Endothelial cell of umbilical vein (primary cell): ENCODE measurements around the gene ZNF385D. TPM values are rescaled to one million over a fixed set of nuclear protein-coding genes. Genes with fewer than 3 reads are reported as not detected.

Source experiments
- BruUV-seq: library from RNA; stranded (reverse); fragments of 400-500 nt; replicated peaks from 2 replicates; lab custom pipeline; 2021; lab: Mats Ljungman, UMichigan
- CTCF ChIA-PET: fragments of 300-600, 350-600 bp; sonication (Branson Sonifier 250); formaldehyde crosslinking; loops from one replicate; lab custom pipeline; 2021; ENCODE audit warnings: antibody characterized with exemption, inconsistent platforms; lab: Charles Lee
- POLR2A ChIA-PET: fragments of 300-600, 350-600 bp; sonication (Branson Sonifier 250); formaldehyde crosslinking; loops from one replicate; lab custom pipeline; 2021; ENCODE audit warnings: antibody characterized with exemption, inconsistent platforms; lab: Charles Lee
- DNase-seq: peaks from one replicate; pipeline ENCODE4 v3.0.0-alpha.2; 2011; ENCODE audit warnings: low read depth, low spot score
- FAIRE-seq: peaks from 2 replicates; lab custom pipeline; 2011; peaks lifted over from hg19 to GRCh38; lab: Jason Lieb, UNC
- H2AFZ ChIP-seq: 2 replicates; pipeline ENCODE4 v1.6.0; 2012; ENCODE audit warnings: low read depth, low read length, control low read depth, inconsistent platforms
- H3K27ac ChIP-seq: 2 replicates; pipeline ENCODE4 v1.5.1; 2011; ENCODE audit warnings: low read depth, mild to moderate bottlenecking, control low read depth, low read length, moderate library complexity; ENCODE audit not compliant: insufficient read depth
- H3K27me3 ChIP-seq, 2 experiments: 2 replicates each; pipeline versions ENCODE4 v1.6.0 to v1.6.1; 2011; ENCODE audit warnings: low read length in 2 of 2, mixed read lengths in 1 of 2; ENCODE audit not compliant: control insufficient read depth in 2 of 2, insufficient read depth in 2 of 2
- H3K36me3 ChIP-seq, 2 experiments: 2 replicates in 1 of 2; 3 replicates in 1 of 2; pipeline ENCODE4 v1.5.1; 2011; ENCODE audit warnings: low read length in 2 of 2, mild to moderate bottlenecking in 1 of 2, moderate library complexity in 1 of 2; ENCODE audit not compliant: control insufficient read depth in 2 of 2, insufficient read depth in 2 of 2; ENCODE audit errors: extremely low read depth in 1 of 2
- H3K4me1 ChIP-seq: 3 replicates; pipeline ENCODE4 v1.5.1; 2011; ENCODE audit warnings: mild to moderate bottlenecking, low read length; ENCODE audit not compliant: control insufficient read depth, insufficient read depth; ENCODE audit errors: extremely low read depth
- H3K4me2 ChIP-seq: 2 replicates; pipeline ENCODE4 v1.6.1; 2011; ENCODE audit warnings: low read length, control low read depth, mixed read lengths; ENCODE audit not compliant: insufficient read depth
- H3K4me3 ChIP-seq, 3 experiments: fragments of 200-600 bp in 1 of 3; sonication (generic), shearing (Covaris generic) in 1 of 3; replicated peaks in 1 of 3; 2 replicates each; pipeline ENCODE4 v1.5.1; 2011 to 2016; ENCODE audit warnings: control low read depth in 3 of 3, low read length in 3 of 3, mild to moderate bottlenecking in 2 of 3, inconsistent platforms in 1 of 3, low read depth in 1 of 3, moderate library complexity in 1 of 3; ENCODE audit not compliant: insufficient read depth in 1 of 3
- H3K79me2 ChIP-seq: 2 replicates; pipeline ENCODE4 v1.6.0; 2012; ENCODE audit warnings: low read length, inconsistent platforms; ENCODE audit not compliant: control insufficient read depth, insufficient read depth
- H3K9ac ChIP-seq: replicated peaks from 2 replicates; pipeline ENCODE3; 2011; ENCODE audit warnings: low read length, control low read depth; ENCODE audit not compliant: insufficient read depth; ENCODE audit errors: extremely low read depth
- H3K9me1 ChIP-seq: replicated peaks from 3 replicates; pipeline ENCODE4 v1.6.0; 2011; ENCODE audit warnings: mild to moderate bottlenecking, low read length; ENCODE audit not compliant: control insufficient read depth, insufficient read depth; ENCODE audit errors: extremely low read depth
- H3K9me3 ChIP-seq: replicated peaks from 2 replicates; pipeline ENCODE4 v1.5.1; 2012; ENCODE audit warnings: low read length, inconsistent platforms; ENCODE audit not compliant: control insufficient read depth, insufficient read depth
- H4K20me1 ChIP-seq: replicated peaks from 2 replicates; pipeline ENCODE3; 2011; ENCODE audit warnings: mild to moderate bottlenecking, low read length; ENCODE audit not compliant: control insufficient read depth, insufficient read depth; ENCODE audit errors: extremely low read depth
- CTCF ChIP-seq, 2 donors: IDR thresholded peaks; 1 replicate in 1 of 2; 2 replicates in 1 of 2; pipeline ENCODE4 v1.5.1; 2011; ENCODE audit warnings: low read length in 2 of 2, mild to moderate bottlenecking in 2 of 2, moderate library complexity in 2 of 2, control low read depth in 1 of 2, inconsistent platforms in 1 of 2, low read depth in 1 of 2; ENCODE audit not compliant: insufficient read depth in 1 of 2; ENCODE audit errors: extremely low read depth in 1 of 2
- EZH2 ChIP-seq: IDR thresholded peaks from 2 replicates; pipeline ENCODE4 v1.6.1; 2012; ENCODE audit warnings: borderline replicate concordance, low read depth, mild to moderate bottlenecking, moderate library complexity, low read length, inconsistent platforms; ENCODE audit not compliant: severe bottlenecking
- FOS ChIP-seq: IDR thresholded peaks from 2 replicates; pipeline ENCODE4 v1.6.1; 2011; ENCODE audit warnings: mild to moderate bottlenecking, low read length, moderate library complexity, borderline replicate concordance; ENCODE audit not compliant: insufficient read depth
- GATA2 ChIP-seq: IDR thresholded peaks from 2 replicates; pipeline ENCODE4 v1.7.0; 2011; ENCODE audit warnings: low read depth, mild to moderate bottlenecking, moderate library complexity, mixed read lengths, low read length; ENCODE audit not compliant: insufficient read length, insufficient read depth
- JUN ChIP-seq: IDR thresholded peaks from 2 replicates; pipeline ENCODE4 v1.6.1; 2011; ENCODE audit warnings: borderline replicate concordance, low read depth; ENCODE audit not compliant: insufficient read length, insufficient read depth
- MAX ChIP-seq: IDR thresholded peaks from 2 replicates; pipeline ENCODE4 v1.6.1; 2011; ENCODE audit not compliant: insufficient read depth, insufficient read length
- MYC ChIP-seq: IDR thresholded peaks from one replicate; pipeline ENCODE4 v1.6.1; 2011; ENCODE audit warnings: mild to moderate bottlenecking, low read depth, low read length
- POLR2A ChIP-seq: IDR thresholded peaks from 2 replicates; pipeline ENCODE4 v1.6.1; 2012; ENCODE audit warnings: low read depth, mild to moderate bottlenecking, control low read depth, low read length
- POLR2AphosphoS5 ChIP-seq: IDR thresholded peaks from 2 replicates; pipeline ENCODE4 v1.6.1; 2012; ENCODE audit warnings: low read depth, mild to moderate bottlenecking, control low read depth, low read length, moderate library complexity; ENCODE audit not compliant: insufficient read depth
- dilution Hi-C: fragments of 300-500 bp; cut with MboI; formaldehyde crosslinking; loops from one replicate; pipeline ENCODE4 v1.15.0; 2019; ENCODE audit warnings: low sequenced_read_pairs; ENCODE audit not compliant: extremely low pct_ligation_motif_present
- intact Hi-C: fragments of 100-400 bp; cut with micrococcal nuclease; formaldehyde crosslinking; loops from one replicate; pipeline ENCODE4 v1.10.0; 2022
- polyA plus RNA-seq, 4 experiments: library from polyadenylated mRNA; depleted of rRNA in 3 of 4; stranded (reverse) in 3 of 4; unstranded in 1 of 4; fragments of >200 nt; gene quantifications; 2 replicates each; pipeline versions ENCODE4 v1.2.1 to v1.2.3, GENCODE V29; 2011 to 2012; ENCODE audit warnings: missing spikeins in 1 of 4
- total RNA-seq: library from RNA; stranded (reverse); gene quantifications from 2 replicates; pipeline ENCODE4 v1.2.3, GENCODE V29; 2021

Gene ZNF385D
- total and polyA plus RNA-seq, 2 donors (not counting 3 experiments of a cell fraction or from before 2014, with no cell fraction given) = not detected

- H3K9me1 ChIP-seq = no peaks in the 10 kb centered on the region
- H3K9me3 ChIP-seq = no peaks in the 10 kb centered on the region
- DNase-seq (no peak), FAIRE-seq (no peak)
- intact Hi-C loops (no loop called here), dilution Hi-C loops (no loop called here)
- H3K4me3 ChIP-seq = no peak overlapping the region
- ChIA-PET POLR2A (no interaction called here), CTCF (no interaction called here)
- TF ChIP-seq EZH2 (no peak), POLR2AphosphoS5 (no peak), FOS (no peak), MAX (no peak), MYC (no peak), POLR2A (no peak), GATA2 (no peak), CTCF (IDR thresholded peaks at IDR 0.05; ENCODE audit: extremely low read depth in 1 of 2, insufficient read depth in 1 of 2, low read depth in 1 of 2, low read length in 2 of 2) (no peak), JUN (no peak)
- H3K27me3 ChIP-seq = no peaks in the 10 kb centered on the region
- no peaks in the 10 kb centered on the region for H4K20me1 ChIP-seq
- H2AFZ ChIP-seq = no peak overlapping the region
- H3K79me2 ChIP-seq = no peaks in the 10 kb centered on the region
- H3K9ac ChIP-seq = no peak overlapping the region
- H3K4me2 ChIP-seq = no peak overlapping the region
- no peaks in the 10 kb centered on the region for H3K36me3 ChIP-seq
- no peaks in the 10 kb centered on the region for H3K4me1 ChIP-seq
- no TSS peak for BruUV-seq
- H3K27ac ChIP-seq = no peak overlapping the region
These were observed 226.9 kb downstream of the ZNF385D start for GRCh38 chr3:21524133-21524532.
